ENCODE measurements around the gene TCF4. TPM values are rescaled to one million over a fixed set of nuclear protein-coding genes. Genes with fewer than 3 reads are reported as not detected.

TCF4 gene
- total RNA-seq, 2 donors from 2014 or later, result 57.7 to 66.3 TPM

DNA sequence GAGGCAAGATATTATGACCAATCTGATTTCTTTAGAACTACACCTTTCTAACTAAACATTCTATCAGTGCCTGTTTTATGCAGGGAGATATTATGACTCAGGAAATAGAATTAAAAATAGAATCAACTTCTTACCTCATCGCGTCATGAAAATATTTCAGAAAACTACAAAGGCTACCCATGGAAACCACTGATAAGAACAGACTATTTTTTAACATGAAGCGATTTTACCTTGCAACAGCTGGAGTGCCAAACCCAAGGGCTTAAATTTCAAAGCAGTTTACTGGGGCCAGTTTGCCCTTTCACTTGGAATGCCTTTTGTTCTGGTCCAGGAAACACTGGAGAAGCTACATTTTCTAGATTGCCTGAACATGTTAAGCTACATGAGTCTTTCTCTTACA is 323.9 kb downstream of the TCF4 start:
- Histone ChIP-seq H3K9me3 (no peaks in the 10 kb centered on the region), H3K27me3 (no peaks in the 10 kb centered on the region), H3K4me1 (peaks cover 0 to 41% of the 10 kb centered on the region in 2 donors), H3K36me3 (peaks cover 21% of the 10 kb centered on the region), H3K4me3 (no peak overlapping the region), H3K27ac (peak overlapping the region in 1 of 2 donors; percentile 31)
- TF ChIP-seq, protein P1, sequence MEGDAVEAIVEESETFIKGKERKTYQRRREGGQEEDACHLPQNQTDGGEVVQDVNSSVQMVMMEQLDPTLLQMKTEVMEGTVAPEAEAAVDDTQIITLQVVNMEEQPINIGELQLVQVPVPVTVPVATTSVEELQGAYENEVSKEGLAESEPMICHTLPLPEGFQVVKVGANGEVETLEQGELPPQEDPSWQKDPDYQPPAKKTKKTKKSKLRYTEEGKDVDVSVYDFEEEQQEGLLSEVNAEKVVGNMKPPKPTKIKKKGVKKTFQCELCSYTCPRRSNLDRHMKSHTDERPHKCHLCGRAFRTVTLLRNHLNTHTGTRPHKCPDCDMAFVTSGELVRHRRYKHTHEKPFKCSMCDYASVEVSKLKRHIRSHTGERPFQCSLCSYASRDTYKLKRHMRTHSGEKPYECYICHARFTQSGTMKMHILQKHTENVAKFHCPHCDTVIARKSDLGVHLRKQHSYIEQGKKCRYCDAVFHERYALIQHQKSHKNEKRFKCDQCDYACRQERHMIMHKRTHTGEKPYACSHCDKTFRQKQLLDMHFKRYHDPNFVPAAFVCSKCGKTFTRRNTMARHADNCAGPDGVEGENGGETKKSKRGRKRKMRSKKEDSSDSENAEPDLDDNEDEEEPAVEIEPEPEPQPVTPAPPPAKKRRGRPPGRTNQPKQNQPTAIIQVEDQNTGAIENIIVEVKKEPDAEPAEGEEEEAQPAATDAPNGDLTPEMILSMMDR (IDR thresholded peaks at IDR 0.05), result no peak
- no peak for DNase-seq (ENCODE audit: low spot score)

DNA sequence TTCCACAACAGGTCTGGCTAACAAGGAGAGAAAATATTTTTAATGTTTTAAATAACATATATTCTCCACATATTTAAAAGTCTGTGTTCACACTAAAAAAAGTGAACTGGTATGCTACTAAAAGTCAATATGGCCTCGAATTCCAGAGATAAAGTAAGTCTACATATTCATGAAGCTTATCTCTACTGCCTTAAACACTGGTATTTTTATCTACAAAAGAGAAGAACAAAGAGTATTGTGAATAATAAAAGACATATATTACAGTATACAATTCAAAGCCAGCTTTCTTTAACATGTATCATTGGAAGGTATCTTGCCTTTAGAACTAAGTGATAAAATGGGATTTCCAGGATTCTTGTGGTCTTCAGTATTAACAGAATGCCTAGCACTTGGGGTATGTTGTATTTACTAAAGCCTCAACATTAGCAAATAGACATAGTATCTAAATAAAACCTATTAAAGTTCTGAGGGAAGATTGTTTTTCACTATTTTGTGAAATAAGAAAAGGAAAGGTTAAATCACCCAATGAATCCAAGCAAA is 325.9 kb downstream of the TCF4 start:
- no peaks in the 10 kb centered on the region for H3K27me3 ChIP-seq
- peaks cover 21% of the 10 kb centered on the region for H3K36me3 ChIP-seq
- H3K4me3 ChIP-seq, result no peak overlapping the region
- H3K4me1 ChIP-seq, result peaks cover 0 to 29% of the 10 kb centered on the region in 2 donors
- no peak for DNase-seq (ENCODE audit: low spot score)
- no peak overlapping the region for H3K27ac ChIP-seq
- TF ChIP-seq, protein P1 (IDR thresholded peaks at IDR 0.05), result no peak
- no peaks in the 10 kb centered on the region for H3K9me3 ChIP-seq

DNA sequence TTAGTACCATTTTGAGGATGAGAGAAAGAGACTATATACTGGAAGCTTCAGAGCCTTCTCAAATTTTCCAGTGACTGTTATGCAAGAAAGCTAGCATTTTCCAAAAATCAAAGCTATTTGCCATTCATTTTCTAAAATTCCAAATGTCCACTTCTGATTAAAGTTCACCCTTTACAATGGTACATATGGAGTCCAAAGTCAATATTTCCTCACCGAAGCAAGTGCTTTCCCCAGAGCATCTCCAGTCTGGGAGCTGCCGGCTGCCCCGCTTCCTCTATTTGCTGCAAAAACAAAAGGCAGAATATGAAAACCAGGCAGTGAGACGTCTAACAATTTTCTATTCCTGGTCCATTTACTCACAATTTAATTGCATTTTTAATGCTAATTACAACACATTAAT is 326.7 kb downstream of the TCF4 start:
- H3K4me3 ChIP-seq, result no peak overlapping the region
- peaks cover 29% of the 10 kb centered on the region for H3K36me3 ChIP-seq
- peaks cover 0 to 23% of the 10 kb centered on the region in 2 donors for H3K4me1 ChIP-seq
- H3K27me3 ChIP-seq, result no peaks in the 10 kb centered on the region
- no peaks in the 10 kb centered on the region for H3K9me3 ChIP-seq
- no peak for DNase-seq (ENCODE audit: low spot score)
- TF ChIP-seq, protein P1 (IDR thresholded peaks at IDR 0.05), result no peak
- H3K27ac ChIP-seq, result no peak overlapping the region

DNA sequence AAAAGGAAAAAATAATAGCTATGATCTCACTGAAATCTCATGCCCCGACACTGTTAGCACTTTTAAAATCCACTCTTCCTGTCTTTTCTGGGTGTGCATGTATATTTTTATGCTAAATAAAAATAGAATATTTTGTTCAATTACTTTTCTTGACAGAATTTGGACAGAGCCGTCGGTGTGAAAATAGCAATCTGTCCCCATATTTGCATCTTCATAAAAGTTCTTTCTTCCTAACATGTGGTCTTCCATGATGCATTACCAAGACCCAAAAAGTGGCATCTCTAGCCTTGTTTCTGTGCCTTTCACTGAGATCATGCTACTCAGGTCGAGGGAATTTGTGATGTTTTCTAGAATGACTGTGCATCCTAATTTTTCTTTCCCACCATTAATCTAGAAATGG is 329.9 kb downstream of the TCF4 start:
- Histone ChIP-seq H3K9me3 (no peaks in the 10 kb centered on the region), H3K36me3 (peaks cover 56% of the 10 kb centered on the region), H3K27me3 (no peaks in the 10 kb centered on the region), H3K4me1 (peaks cover 0 to 2% of the 10 kb centered on the region in 2 donors), H3K27ac (no peak overlapping the region), H3K4me3 (no peak overlapping the region)
- no peak for DNase-seq (ENCODE audit: low spot score)
- TF ChIP-seq, protein P1 (IDR thresholded peaks at IDR 0.05), result no peak

DNA sequence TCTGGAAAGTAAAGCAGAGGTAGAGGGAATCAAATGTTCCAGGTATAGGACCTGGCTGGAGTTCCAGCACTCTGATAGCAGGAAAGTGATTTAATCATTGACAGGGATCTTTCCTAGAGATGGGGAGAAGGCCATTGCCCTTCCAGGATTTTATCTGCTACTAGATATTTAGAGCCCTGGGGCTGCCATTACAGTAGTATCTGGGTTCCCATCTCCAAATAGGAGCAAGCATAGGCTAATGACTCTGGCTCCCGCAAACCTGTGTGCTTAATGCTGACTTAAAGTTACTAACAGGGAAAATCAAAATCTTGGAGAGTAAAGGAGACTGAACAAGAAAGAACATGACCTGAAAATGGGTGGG is 331.1 kb downstream of the TCF4 start:
- no peaks in the 10 kb centered on the region for H3K9me3 ChIP-seq
- H3K4me3 ChIP-seq, result no peak overlapping the region
- peaks cover 0 to 7% of the 10 kb centered on the region in 2 donors for H3K4me1 ChIP-seq
- no peak overlapping the region for H3K27ac ChIP-seq
- no peaks in the 10 kb centered on the region for H3K27me3 ChIP-seq
- TF ChIP-seq, protein P1 (IDR thresholded peaks at IDR 0.05), result no peak
- H3K36me3 ChIP-seq, result peaks cover 56% of the 10 kb centered on the region
- no peak for DNase-seq (ENCODE audit: low spot score)

Measured in right atrium auricular region (tissue), 2 donors.